Colonic mucosa (tissue), 4 donors: ENCODE data around the gene STXBP5L. TPM values are rescaled to one million over a fixed set of nuclear protein-coding genes. Genes with fewer than 3 reads are reported as not detected.
A peak's percentile ranks its signal among the peaks of the same experiment; 100 is the strongest.

Source experiments
- DNase-seq: peaks from one replicate; pipeline ENCODE4 v3.0.0-alpha.2; 2020
- H3K27ac ChIP-seq: fragments of 200-600 bp; one replicate; pipeline ENCODE4 v1.8.0; 2021
- H3K27me3 ChIP-seq: fragments of 200-600 bp; one replicate; pipeline ENCODE4 v1.8.0; 2021
- H3K36me3 ChIP-seq: fragments of 200-600 bp; one replicate; pipeline ENCODE4 v1.8.0; 2021
- H3K4me1 ChIP-seq: fragments of 200-600 bp; one replicate; pipeline ENCODE4 v1.8.0; 2021; ENCODE audit warnings: mild to moderate bottlenecking
- H3K4me3 ChIP-seq: fragments of 200-600 bp; one replicate; pipeline ENCODE4 v1.8.0; 2021
- H3K9ac ChIP-seq, 2 donors: one replicate each; pipeline ENCODE4 v1.7.0; 2013; ENCODE audit warnings: control low read depth in 2 of 2, low read depth in 2 of 2, low read length in 2 of 2
- H3K9me3 ChIP-seq: fragments of 200-600 bp; one replicate; pipeline ENCODE4 v1.8.0; 2021
- CTCF ChIP-seq: fragments of 200-600 bp; IDR thresholded peaks from one replicate; pipeline ENCODE4 v1.8.0; 2022; ENCODE audit warnings: antibody characterized with exemption, mild to moderate bottlenecking
- intact Hi-C: fragments of 100-400 bp; cut with DNase I; formaldehyde crosslinking; loops from one replicate; pipeline ENCODE4 v1.14.1; 2022
- total RNA-seq, 2 donors: library from RNA; stranded (reverse); fragmentation: NEBNext Ultra II Directional in 1 of 2; extraction: Animal tissue kit (Norgen Biotek cat#: 25700) in 1 of 2; gene quantifications; one replicate each; pipeline ENCODE4 v1.2.1, GENCODE V29; 2021
- donor health status: healthy.
- donor health status: DM: no; HTN: no; CAD: no.
- donor health status: DM: no; HTN: no; CAD: no.

STXBP5L gene
- total RNA-seq, 2 donors from 2014 or later, result 0.22 to 0.74 TPM

DNA sequence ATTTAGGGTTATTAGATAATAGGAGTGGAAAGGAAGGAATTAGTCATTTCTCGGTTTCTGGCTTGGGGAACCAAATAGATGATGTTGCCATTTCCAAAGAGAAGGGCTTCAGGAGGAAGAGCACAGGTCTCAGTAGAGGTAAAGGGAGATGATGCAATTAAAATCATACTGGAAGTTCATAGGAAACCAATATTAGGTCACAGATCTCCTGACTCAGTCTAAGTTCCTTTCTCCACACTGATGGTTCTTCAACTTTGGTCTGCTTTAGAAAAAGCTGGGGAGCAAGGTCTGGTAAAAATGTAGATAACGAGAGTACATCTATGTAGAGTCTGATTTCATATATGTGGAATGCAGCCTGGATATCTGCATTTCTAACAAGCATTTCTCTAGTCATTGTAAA, 506.9 kb downstream of the STXBP5L start:
- DNase-seq, result no peak
- Histone ChIP-seq H3K27me3 (no peaks in the 10 kb centered on the region), H3K9me3 (no peaks in the 10 kb centered on the region), H3K9ac (no peak overlapping the region), H3K4me1 (no peaks in the 10 kb centered on the region), H3K4me3 (no peak overlapping the region), H3K36me3 (no peaks in the 10 kb centered on the region), H3K27ac (no peak overlapping the region)
- no peak for TF ChIP-seq CTCF
- intact Hi-C loops, result no loop called here

DNA sequence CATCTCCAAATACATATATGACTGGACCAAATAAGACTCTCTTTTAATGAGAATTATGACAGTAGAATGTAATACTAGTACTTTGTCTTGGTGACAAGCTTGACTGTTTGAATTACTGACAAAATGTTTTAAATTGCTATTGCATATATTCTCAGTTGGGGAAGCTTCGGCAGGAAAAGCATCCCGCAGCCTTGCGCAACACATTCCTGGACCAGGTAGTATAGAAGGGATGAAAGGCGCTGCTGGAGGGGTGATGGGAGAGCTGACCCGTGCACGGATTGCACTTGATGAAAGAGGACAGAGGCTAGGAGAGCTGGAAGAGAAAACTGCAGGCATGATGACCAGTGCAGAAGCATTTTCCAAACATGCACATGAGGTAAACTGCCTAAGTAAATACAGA, 510.2 kb downstream of the STXBP5L start:
- H3K27ac ChIP-seq, result no peak overlapping the region
- intact Hi-C loops, result no loop called here
- H3K4me3 ChIP-seq, result no peak overlapping the region
- H3K9ac ChIP-seq, result no peak overlapping the region
- no peak for TF ChIP-seq CTCF
- H3K36me3 ChIP-seq, result no peaks in the 10 kb centered on the region
- DNase-seq, result no peak
- no peaks in the 10 kb centered on the region for H3K9me3 ChIP-seq
- no peaks in the 10 kb centered on the region for H3K27me3 ChIP-seq
- no peaks in the 10 kb centered on the region for H3K4me1 ChIP-seq

- H3K4me3 ChIP-seq, result no peak overlapping the region
- no peak overlapping the region for H3K27ac ChIP-seq
- H3K4me1 ChIP-seq, result no peaks in the 10 kb centered on the region
- H3K27me3 ChIP-seq, result no peaks in the 10 kb centered on the region
- intact Hi-C loops, result no loop called here
- H3K9ac ChIP-seq, result no peak overlapping the region
- no peak for DNase-seq
- H3K9me3 ChIP-seq, result no peaks in the 10 kb centered on the region
- TF ChIP-seq CTCF, result no peak
- H3K36me3 ChIP-seq, result no peaks in the 10 kb centered on the region
These were observed 516.5 kb downstream of the STXBP5L start for GRCh38 chr3:121424549-121424948.

- DNase-seq, result no peak
These were observed 522.7 kb downstream of the STXBP5L start for GRCh38 chr3:121430664-121431215.

DNA sequence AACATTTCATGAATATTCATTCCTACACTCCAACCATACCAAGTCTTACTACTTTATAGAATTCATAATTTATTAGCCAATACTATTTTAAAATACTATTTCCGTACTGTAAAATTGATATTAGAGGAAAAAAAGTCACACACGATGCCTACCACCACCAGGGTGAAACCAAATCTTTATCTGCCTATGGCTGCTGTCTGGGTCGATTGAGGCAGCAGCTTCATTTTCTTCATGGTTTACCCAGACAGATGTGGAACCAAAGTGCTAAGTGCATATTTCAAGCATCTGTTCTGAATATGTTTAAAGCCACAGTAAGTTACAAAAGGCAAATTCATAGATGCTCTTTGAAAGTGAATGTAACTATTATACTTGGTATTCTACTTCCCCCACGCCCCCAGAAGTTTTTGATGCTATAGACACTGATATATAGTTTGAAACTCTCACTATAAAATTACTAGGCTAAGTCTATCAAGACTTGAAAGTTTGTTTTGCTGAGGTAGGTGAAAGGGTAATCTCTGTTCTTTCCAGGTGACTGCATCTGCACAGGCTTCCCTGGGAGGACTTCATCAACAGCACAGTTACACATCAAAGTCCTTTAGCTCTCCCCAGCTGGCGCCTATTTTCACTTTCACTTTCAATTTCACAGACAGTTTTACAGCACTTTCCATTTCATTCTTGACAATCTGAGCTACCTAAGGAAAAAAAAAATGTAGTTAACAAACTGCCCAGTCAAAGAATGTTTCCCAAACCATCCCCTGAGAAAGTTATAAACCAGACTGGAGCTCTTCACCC, 523.9 kb downstream of the STXBP5L start:
- Histone ChIP-seq H3K27ac (no peak overlapping the region), H3K27me3 (no peaks in the 10 kb centered on the region), H3K4me3 (no peak overlapping the region), H3K36me3 (no peaks in the 10 kb centered on the region), H3K9ac (no peak overlapping the region), H3K9me3 (no peaks in the 10 kb centered on the region), H3K4me1 (no peaks in the 10 kb centered on the region)
- peak; percentile 35 for DNase-seq
- no peak for TF ChIP-seq CTCF
- intact Hi-C loops, result no loop called here

More at GRCh38 chr3:121430664-121431215, 522.7 kb downstream of the STXBP5L start:
- intact Hi-C loops, result no loop called here
- no peaks in the 10 kb centered on the region for H3K36me3 ChIP-seq
- H3K9ac ChIP-seq, result no peak overlapping the region
- no peaks in the 10 kb centered on the region for H3K9me3 ChIP-seq
- no peaks in the 10 kb centered on the region for H3K4me1 ChIP-seq
- H3K27me3 ChIP-seq, result no peaks in the 10 kb centered on the region
- TF ChIP-seq CTCF, result no peak
- H3K27ac ChIP-seq, result no peak overlapping the region
- no peak overlapping the region for H3K4me3 ChIP-seq
